ENCODE measurements around the gene PHAX.
"Not testable (repeated sequence)": the region's sequence is repeated elsewhere in the genome, so short reads cannot be mapped to it uniquely, and the experiment has no call there.

The PHAX gene

DNA sequence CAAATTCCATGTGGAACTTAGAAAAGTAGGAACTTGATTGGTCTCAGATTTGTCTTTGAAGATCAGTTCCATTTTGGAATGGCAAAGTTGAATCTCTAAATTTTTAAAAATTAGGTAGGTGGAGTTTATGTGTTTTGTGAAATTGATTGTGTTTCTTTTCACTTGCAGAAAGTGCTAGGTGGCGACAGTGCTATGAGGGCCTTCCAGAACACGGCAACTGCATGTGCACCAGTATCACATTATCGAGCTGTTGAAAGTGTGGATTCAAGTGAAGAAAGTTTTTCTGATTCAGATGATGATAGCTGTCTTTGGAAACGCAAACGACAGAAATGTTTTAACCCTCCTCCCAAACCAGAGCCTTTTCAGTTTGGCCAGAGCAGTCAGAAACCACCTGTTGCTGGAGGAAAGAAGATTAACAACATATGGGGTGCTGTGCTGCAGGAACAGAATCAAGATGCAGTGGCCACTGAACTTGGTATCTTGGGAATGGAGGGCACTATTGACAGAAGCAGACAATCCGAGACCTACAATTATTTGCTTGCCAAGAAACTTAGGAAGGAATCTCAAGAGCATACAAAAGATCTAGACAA lies 2.8 kb downstream of the PHAX start:
- DNase-seq (ENCODE audit: low spot score) = no peak

DNA sequence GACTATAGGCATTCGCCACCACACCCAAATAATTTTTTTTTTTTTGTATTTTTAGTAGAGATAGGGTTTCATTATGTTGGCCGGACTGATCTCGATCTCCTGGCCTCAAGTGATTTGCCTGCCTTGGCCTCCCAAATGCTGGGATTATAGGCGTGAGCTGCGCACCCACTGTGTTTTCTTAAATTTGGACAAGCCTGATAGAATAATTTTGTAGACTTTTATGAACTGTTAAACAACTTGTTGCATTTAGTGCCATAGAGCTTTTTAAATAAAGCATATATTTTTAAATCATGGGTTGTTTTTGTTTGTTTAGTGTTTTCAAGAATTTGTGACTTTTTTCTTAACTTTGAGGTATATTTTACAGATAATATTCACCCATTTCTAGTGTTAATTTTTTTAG lies 4.8 kb downstream of the PHAX start:
- no peak for DNase-seq (ENCODE audit: low spot score)

- DNase-seq (ENCODE audit: low spot score) = no peak
These were observed 9.4 kb downstream of the PHAX start for GRCh38 chr5:126610160-126610559.

GRCh38 chr5:126610616-126611015 lies 9.9 kb downstream of the PHAX start:
- DNase-seq (ENCODE audit: low spot score) = no peak

DNA sequence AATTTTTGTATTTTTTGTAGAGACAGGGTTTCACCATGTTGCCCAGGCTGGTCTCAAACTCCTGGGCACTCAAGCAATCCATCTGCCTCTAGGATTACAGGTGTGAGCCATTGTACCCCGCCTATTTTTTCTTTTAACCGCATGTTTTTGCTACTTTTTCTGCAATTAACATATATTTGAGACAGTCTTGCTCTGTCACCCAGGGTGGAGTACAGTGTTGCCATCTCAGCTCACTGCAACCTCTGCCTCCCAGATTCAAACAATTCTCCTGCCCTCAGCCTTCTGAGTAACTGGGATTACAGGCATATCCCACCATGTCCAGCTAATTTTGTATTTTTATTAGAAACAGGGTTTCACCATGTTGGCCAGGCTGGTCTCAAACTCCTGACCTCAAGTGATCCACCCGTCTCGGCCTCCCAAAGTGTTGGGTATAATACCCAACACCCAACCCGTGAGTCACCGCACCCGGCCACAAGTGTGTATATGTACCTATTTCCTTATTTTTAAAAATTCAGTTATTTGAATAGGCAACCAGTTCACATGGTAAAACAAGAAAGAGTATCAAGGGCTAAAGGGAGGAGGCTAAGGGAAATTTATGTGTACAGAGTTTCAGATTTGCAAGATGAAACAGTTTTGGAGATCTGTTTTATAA lies 13.3 kb downstream of the PHAX start:
- DNase-seq (ENCODE audit: low spot score) = no peak

DNA sequence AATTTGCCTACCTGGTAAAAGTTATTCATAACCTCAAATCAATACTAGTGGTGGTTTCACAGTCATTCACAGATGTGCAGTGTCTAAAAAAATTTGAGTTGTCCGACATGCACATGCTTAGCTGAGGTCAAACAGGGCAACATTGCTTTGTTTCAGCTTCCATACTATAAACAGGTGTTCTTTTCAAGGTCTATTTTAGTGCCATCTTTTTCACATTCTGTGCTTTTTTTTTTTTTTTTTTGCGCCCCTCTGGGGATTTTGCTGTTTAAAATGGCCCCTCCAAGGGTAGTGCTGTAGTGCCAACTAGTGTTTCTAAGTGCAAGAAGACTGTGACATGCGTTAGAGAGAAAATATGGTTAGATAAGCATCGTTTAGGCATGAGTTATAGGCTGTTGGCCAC lies 14.5 kb downstream of the PHAX start:
- DNase-seq (ENCODE audit: low spot score) = no peak

- DNase-seq (ENCODE audit: low spot score) = not testable (repeated sequence)
These were observed 16.9 kb downstream of the PHAX start for GRCh38 chr5:126617603-126618002.

- no peak for DNase-seq (ENCODE audit: low spot score)
These were observed 19.0 kb downstream of the PHAX start for GRCh38 chr5:126619781-126620180.

GRCh38 chr5:126624534-126624933 lies 23.8 kb downstream of the PHAX start:
- DNase-seq (ENCODE audit: low spot score) = no peak

DNA sequence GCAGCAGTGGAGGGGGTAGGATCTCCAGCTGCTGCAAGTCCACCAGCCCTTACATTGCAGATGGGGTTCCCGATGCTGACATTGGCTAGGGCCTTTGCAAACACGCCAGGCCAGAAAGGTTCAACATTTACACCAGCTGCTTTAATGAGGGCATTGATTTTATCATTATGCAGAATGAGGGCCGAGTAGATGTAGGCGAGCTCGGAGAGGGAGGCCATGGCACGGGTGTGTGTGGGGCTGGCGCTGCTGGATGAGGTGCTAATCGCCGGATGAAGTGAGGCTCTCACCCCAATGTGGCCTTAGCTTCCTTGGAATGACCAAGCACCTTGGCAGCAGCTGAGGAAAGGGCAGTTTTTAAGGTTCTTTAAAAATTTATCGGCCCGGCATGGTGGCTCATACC lies 27.4 kb downstream of the PHAX start:
- no peak for DNase-seq (ENCODE audit: low spot score)

DNA sequence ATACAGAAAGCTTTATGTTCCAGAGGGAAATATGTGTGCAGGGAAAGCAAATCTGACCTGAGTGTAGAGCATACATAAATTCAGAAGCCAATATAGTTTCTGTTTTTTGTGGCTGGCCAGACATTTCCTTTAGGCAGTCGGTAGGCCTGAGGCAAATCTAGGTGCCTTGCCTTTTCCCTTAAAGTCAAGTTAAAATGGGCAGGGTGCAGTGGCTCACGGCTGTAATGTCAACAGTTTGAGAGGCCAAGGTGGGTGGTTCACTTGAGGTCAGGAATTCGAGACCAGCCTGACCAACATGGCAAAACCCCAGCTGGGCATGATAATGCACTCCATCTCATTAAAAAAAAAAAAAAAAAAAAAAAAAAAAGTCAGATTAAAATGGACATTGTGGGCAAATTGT lies 31.2 kb downstream of the PHAX start:
- DNase-seq (ENCODE audit: low spot score) = no peak

DNA sequence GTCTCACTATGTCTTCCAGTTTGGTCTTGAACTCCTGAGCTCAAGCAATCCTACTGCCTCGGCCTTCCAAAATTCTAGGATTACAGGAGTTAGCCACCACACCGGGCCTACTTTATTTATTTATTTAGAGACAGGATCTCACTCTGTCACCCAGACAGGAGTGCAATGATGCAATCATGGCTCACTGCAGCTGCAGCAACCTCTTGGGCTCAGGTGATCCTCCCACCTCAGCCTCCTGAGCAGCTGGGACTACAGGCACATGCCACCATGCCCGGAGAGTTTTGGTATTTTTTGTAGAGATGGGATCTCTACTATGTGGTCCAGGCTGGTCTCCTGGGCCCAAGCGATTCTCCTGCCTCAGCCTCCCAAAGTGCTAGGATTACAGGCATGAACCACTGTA lies 32.8 kb downstream of the PHAX start:
- DNase-seq (ENCODE audit: low spot score) = no peak

DNA sequence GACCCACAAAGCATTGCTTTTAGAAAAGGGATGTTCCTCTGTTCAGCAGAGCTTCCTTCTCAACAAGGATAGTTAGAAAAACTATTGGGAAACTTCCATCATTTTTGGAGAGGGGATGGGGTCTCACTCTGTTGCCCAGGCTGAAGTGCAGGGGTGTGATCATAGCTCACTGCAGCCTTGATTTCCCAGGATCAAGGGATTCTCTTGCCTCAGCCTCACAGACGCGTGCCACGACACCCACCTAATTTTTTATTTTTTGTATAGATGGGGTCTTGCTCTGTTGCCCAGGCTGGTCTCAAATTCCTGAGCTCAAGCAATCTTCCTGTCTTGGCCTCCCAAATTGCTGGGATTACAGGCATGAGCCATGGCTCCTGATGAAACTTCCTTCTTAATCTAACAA lies 34.8 kb downstream of the PHAX start:
- DNase-seq (ENCODE audit: low spot score) = no peak

- DNase-seq (ENCODE audit: low spot score) = no peak
These were observed 36.2 kb downstream of the PHAX start for GRCh38 chr5:126636956-126637355.

DNA sequence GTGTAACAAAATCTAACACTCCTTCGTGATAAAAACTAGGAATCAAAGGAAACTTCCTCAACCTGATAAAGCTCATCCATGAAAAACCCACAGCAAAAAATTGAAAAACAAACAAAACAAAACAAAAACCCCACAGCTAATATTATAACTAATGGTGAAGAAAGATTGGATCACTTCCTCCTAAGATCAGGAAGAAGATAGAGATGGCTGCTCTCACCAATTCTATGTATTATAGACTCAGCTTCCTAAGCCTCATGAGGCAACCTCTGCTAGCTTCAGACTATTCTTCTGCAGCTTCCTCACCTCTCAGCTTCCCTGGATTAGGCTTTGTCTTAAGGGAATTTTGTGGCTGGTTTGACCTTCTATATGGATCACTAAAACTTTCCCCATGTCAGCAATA lies 40.1 kb downstream of the PHAX start:
- DNase-seq (ENCODE audit: low spot score) = no peak

GRCh38 chr5:126641387-126641786 lies 40.6 kb downstream of the PHAX start:
- DNase-seq (ENCODE audit: low spot score) = no peak

DNA sequence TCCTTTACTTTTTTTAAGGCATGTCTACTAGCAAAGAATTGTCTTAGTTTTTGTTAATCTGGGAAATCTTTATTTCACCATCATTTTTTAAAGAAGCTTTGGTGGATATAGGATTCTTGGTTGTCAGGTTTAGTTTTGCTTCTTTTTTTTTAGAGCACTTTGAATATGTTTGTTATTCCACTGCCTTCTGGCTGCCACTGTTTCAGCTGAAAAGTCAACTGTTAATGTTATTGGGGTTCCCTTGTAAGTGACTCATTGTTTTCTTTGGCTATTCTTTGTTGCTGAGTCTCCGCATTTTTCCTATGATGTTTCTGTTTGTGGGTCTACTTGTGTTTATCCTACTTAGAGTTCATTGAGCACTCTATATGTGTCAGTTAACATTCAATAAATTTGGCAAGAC lies 44.4 kb downstream of the PHAX start:
- no peak for DNase-seq (ENCODE audit: low spot score)

- no peak for DNase-seq (ENCODE audit: low spot score)
These were observed 46.3 kb downstream of the PHAX start for GRCh38 chr5:126647071-126647470.

- no peak for DNase-seq (ENCODE audit: low spot score)
These were observed 47.7 kb downstream of the PHAX start for GRCh38 chr5:126648471-126648870.

GRCh38 chr5:126649057-126649456 lies 48.3 kb downstream of the PHAX start:
- DNase-seq (ENCODE audit: low spot score) = not testable (repeated sequence)

GRCh38 chr5:126649709-126650108 lies 49.0 kb downstream of the PHAX start:
- DNase-seq (ENCODE audit: low spot score) = not testable (repeated sequence)

GRCh38 chr5:126650463-126650862 lies 49.7 kb downstream of the PHAX start:
- DNase-seq (ENCODE audit: low spot score) = no peak

DNA sequence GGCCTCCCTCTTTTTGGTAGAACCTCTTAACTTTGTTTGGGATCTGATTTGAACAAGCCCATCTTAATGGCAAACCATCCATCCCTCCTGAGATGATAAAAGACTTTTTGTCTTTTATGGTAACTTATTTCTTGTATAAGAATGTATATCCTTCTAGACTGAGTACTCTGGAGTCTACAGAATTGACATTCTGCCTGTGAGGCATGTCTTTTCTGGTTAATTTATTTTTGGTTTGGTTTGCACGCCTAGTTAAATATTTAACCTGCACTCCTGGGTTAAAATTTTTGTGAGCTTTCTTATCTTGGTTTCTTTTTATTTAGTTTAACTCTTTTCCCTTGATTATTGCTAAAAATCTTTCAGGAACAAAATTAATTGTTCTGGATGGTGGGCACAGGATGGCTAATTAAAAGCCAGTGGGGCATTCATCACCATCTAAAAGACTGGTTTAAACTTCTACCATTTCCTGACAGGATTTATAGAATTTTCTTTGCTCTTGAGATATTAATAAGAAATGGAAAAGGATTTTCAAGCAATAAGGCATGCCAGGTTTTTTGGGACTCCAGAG lies 50.3 kb downstream of the PHAX start:
- no peak for DNase-seq (ENCODE audit: low spot score)

Data from pons (tissue), 1 donor.